Measurements from ENCODE around the gene KY. TPM values are rescaled to one million over a fixed set of nuclear protein-coding genes. Genes with fewer than 3 reads are reported as not detected.

Gene KY
- total RNA-seq, 1 donor from 2014 or later: not detected

GRCh38 chr3:134681522-134681900 is 30.7 kb upstream of the KY start:
- DNase-seq: no peak
- Mint-ChIP-seq H3K27me3 (ENCODE audit: unreplicated experiment) (peaks cover 13% of the 10 kb centered on the region), H3K4me1 (ENCODE audit: low read depth, unreplicated experiment) (no peaks in the 10 kb centered on the region), H3K27ac (ENCODE audit: unreplicated experiment) (no peak overlapping the region), H3K9me3 (ENCODE audit: unreplicated experiment) (peaks cover 3% of the 10 kb centered on the region), H3K36me3 (ENCODE audit: unreplicated experiment) (no peaks in the 10 kb centered on the region), H3K4me3 (ENCODE audit: unreplicated experiment) (no peak overlapping the region)
- no peak for TF ChIP-seq CTCF (IDR thresholded peaks at IDR 0.05; ENCODE audit: partially characterized antibody, unreplicated experiment)

- H3K27me3 Mint-ChIP-seq (ENCODE audit: unreplicated experiment): peaks cover 13% of the 10 kb centered on the region
- no peak overlapping the region for H3K27ac Mint-ChIP-seq (ENCODE audit: unreplicated experiment)
These were observed 30.1 kb upstream of the KY start for GRCh38 chr3:134680796-134681521.

GRCh38 chr3:134677987-134678308 is 27.1 kb upstream of the KY start:
- no peak for DNase-seq
- peaks cover 15% of the 10 kb centered on the region for H3K27me3 Mint-ChIP-seq (ENCODE audit: unreplicated experiment)
- no peaks in the 10 kb centered on the region for H3K4me1 Mint-ChIP-seq (ENCODE audit: low read depth, unreplicated experiment)

More at GRCh38 chr3:134680796-134681521, 30.1 kb upstream of the KY start:
- no peak for TF ChIP-seq CTCF (IDR thresholded peaks at IDR 0.05; ENCODE audit: partially characterized antibody, unreplicated experiment)
- Mint-ChIP-seq H3K9me3 (ENCODE audit: unreplicated experiment) (peaks cover 3% of the 10 kb centered on the region), H3K4me1 (ENCODE audit: low read depth, unreplicated experiment) (no peaks in the 10 kb centered on the region), H3K4me3 (ENCODE audit: unreplicated experiment) (no peak overlapping the region), H3K36me3 (ENCODE audit: unreplicated experiment) (no peaks in the 10 kb centered on the region)
- no peak for DNase-seq

GRCh38 chr3:134677196-134677986 is 26.6 kb upstream of the KY start:
- peak; percentile 59 for TF ChIP-seq CTCF (IDR thresholded peaks at IDR 0.05; ENCODE audit: partially characterized antibody, unreplicated experiment)
- peaks cover 11% of the 10 kb centered on the region for H3K36me3 Mint-ChIP-seq (ENCODE audit: unreplicated experiment)
- no peak overlapping the region for H3K27ac Mint-ChIP-seq (ENCODE audit: unreplicated experiment)
- peaks cover 8% of the 10 kb centered on the region for H3K9me3 Mint-ChIP-seq (ENCODE audit: unreplicated experiment)
- peaks cover 15% of the 10 kb centered on the region for H3K27me3 Mint-ChIP-seq (ENCODE audit: unreplicated experiment)
- no peak for DNase-seq
- H3K4me1 Mint-ChIP-seq (ENCODE audit: low read depth, unreplicated experiment): no peaks in the 10 kb centered on the region
- H3K4me3 Mint-ChIP-seq (ENCODE audit: unreplicated experiment): no peak overlapping the region

More at GRCh38 chr3:134677987-134678308, 27.1 kb upstream of the KY start:
- Mint-ChIP-seq H3K27ac (ENCODE audit: unreplicated experiment) (no peak overlapping the region), H3K4me3 (ENCODE audit: unreplicated experiment) (no peak overlapping the region), H3K36me3 (ENCODE audit: unreplicated experiment) (peaks cover 11% of the 10 kb centered on the region), H3K9me3 (ENCODE audit: unreplicated experiment) (peaks cover 6% of the 10 kb centered on the region)
- no peak for TF ChIP-seq CTCF (IDR thresholded peaks at IDR 0.05; ENCODE audit: partially characterized antibody, unreplicated experiment)

- H3K4me1 Mint-ChIP-seq (ENCODE audit: low read depth, unreplicated experiment): no peaks in the 10 kb centered on the region
- DNase-seq: no peak
- H3K4me3 Mint-ChIP-seq (ENCODE audit: unreplicated experiment): no peak overlapping the region
- H3K27ac Mint-ChIP-seq (ENCODE audit: unreplicated experiment): no peak overlapping the region
- H3K36me3 Mint-ChIP-seq (ENCODE audit: unreplicated experiment): peaks cover 11% of the 10 kb centered on the region
- no peak for TF ChIP-seq CTCF (IDR thresholded peaks at IDR 0.05; ENCODE audit: partially characterized antibody, unreplicated experiment)
- peaks cover 13% of the 10 kb centered on the region for H3K27me3 Mint-ChIP-seq (ENCODE audit: unreplicated experiment)
- peaks cover 7% of the 10 kb centered on the region for H3K9me3 Mint-ChIP-seq (ENCODE audit: unreplicated experiment)
These were observed 25.0 kb upstream of the KY start for GRCh38 chr3:134675726-134676256.
